ENCODE data around the gene PADI1.
A peak's percentile ranks its signal among the peaks of the same experiment; 100 is the strongest.

Gene PADI1

GRCh38 chr1:17207966-17208418 lies 3.1 kb downstream of the PADI1 start:
- TF ChIP-seq ZFP30 (CRISPR knock-in tag; IDR thresholded peaks at IDR 0.05), result no peak
- TF ChIP-seq, protein P1, sequence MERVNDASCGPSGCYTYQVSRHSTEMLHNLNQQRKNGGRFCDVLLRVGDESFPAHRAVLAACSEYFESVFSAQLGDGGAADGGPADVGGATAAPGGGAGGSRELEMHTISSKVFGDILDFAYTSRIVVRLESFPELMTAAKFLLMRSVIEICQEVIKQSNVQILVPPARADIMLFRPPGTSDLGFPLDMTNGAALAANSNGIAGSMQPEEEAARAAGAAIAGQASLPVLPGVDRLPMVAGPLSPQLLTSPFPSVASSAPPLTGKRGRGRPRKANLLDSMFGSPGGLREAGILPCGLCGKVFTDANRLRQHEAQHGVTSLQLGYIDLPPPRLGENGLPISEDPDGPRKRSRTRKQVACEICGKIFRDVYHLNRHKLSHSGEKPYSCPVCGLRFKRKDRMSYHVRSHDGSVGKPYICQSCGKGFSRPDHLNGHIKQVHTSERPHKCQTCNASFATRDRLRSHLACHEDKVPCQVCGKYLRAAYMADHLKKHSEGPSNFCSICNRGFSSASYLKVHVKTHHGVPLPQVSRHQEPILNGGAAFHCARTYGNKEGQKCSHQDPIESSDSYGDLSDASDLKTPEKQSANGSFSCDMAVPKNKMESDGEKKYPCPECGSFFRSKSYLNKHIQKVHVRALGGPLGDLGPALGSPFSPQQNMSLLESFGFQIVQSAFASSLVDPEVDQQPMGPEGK (CRISPR knock-in tag; IDR thresholded peaks at IDR 0.05; ENCODE audit: borderline replicate concordance), result no peak
- TF ChIP-seq ESRRG (CRISPR knock-in tag; IDR thresholded peaks at IDR 0.05), result no peak
- peak; percentile 28; the same call in 2 of the 3 replicates for ATAC-seq

GRCh38 chr1:17208546-17208945 lies 3.6 kb downstream of the PADI1 start:
- no peak for ATAC-seq
- no peak for TF ChIP-seq ZNF8 (CRISPR knock-in tag; IDR thresholded peaks at IDR 0.05)
- no peak for TF ChIP-seq GLIS3 (CRISPR knock-in tag; IDR thresholded peaks at IDR 0.05)
- TF ChIP-seq ZFP30 (CRISPR knock-in tag; IDR thresholded peaks at IDR 0.05), result no peak
- TF ChIP-seq TSHZ2 (CRISPR knock-in tag; IDR thresholded peaks at IDR 0.05), result no peak
- no peak for TF ChIP-seq BACH2 (CRISPR knock-in tag; IDR thresholded peaks at IDR 0.05; ENCODE audit: borderline replicate concordance)
- no peak for TF ChIP-seq ZC3H10 (CRISPR knock-in tag; IDR thresholded peaks at IDR 0.05)
- TF ChIP-seq TOX (CRISPR knock-in tag; IDR thresholded peaks at IDR 0.05; ENCODE audit: borderline replicate concordance), result no peak
- TF ChIP-seq POU6F1 (CRISPR knock-in tag; IDR thresholded peaks at IDR 0.05; ENCODE audit: borderline replicate concordance, low read depth), result no peak
- TF ChIP-seq RARB (CRISPR knock-in tag; IDR thresholded peaks at IDR 0.05), result no peak
- TF ChIP-seq ZFP3 (CRISPR knock-in tag; IDR thresholded peaks at IDR 0.05), result no peak
- no peak for TF ChIP-seq ESRRG (CRISPR knock-in tag; IDR thresholded peaks at IDR 0.05)
- TF ChIP-seq ZNF70 (CRISPR knock-in tag; IDR thresholded peaks at IDR 0.05), result no peak
- TF ChIP-seq ZNF565 (CRISPR knock-in tag; conservative IDR thresholded peaks at IDR 0.05; ENCODE audit: low read depth), result no peak
- TF ChIP-seq PPARA (CRISPR knock-in tag; IDR thresholded peaks at IDR 0.05; ENCODE audit: borderline replicate concordance), result no peak
- TF ChIP-seq TCF4 (CRISPR knock-in tag; IDR thresholded peaks at IDR 0.05; ENCODE audit: borderline replicate concordance), result no peak
- TF ChIP-seq ISL1 (CRISPR knock-in tag; IDR thresholded peaks at IDR 0.05), result no peak
- TF ChIP-seq, protein P1 (CRISPR knock-in tag; IDR thresholded peaks at IDR 0.05; ENCODE audit: borderline replicate concordance), result no peak
- no peak for TF ChIP-seq CSDC2 (CRISPR knock-in tag; IDR thresholded peaks at IDR 0.05)

GRCh38 chr1:17209430-17209829 lies 4.5 kb downstream of the PADI1 start:
- no peak for TF ChIP-seq CSRNP3 (CRISPR knock-in tag; IDR thresholded peaks at IDR 0.05)
- TF ChIP-seq ARNTL (CRISPR knock-in tag; IDR thresholded peaks at IDR 0.05; ENCODE audit: borderline replicate concordance, low read depth), result no peak
- no peak for TF ChIP-seq OSR1 (CRISPR knock-in tag; IDR thresholded peaks at IDR 0.05)
- no peak for TF ChIP-seq BACH2 (CRISPR knock-in tag; IDR thresholded peaks at IDR 0.05; ENCODE audit: borderline replicate concordance)
- TF ChIP-seq TSHZ2 (CRISPR knock-in tag; IDR thresholded peaks at IDR 0.05), result no peak
- TF ChIP-seq, protein P1 (CRISPR knock-in tag; IDR thresholded peaks at IDR 0.05; ENCODE audit: borderline replicate concordance), result no peak
- no peak for TF ChIP-seq POU6F1 (CRISPR knock-in tag; IDR thresholded peaks at IDR 0.05; ENCODE audit: borderline replicate concordance, low read depth)
- no peak for TF ChIP-seq ESRRG (CRISPR knock-in tag; IDR thresholded peaks at IDR 0.05)
- TF ChIP-seq TCF4 (CRISPR knock-in tag; IDR thresholded peaks at IDR 0.05; ENCODE audit: borderline replicate concordance), result no peak
- no peak for TF ChIP-seq RARB (CRISPR knock-in tag; IDR thresholded peaks at IDR 0.05)
- no peak for ATAC-seq

All from SK-N-SH treated with all-trans-retinoic acid at 6 μM for 48 hours (cell line).